C4-2B (cell line): Measurements from ENCODE around the gene ANGPT4.

Source experiments
- CTCF ChIP-seq: fragments of 450-650 bp; conservative IDR thresholded peaks from 2 replicates; pipeline ENCODE4 v1.5.1; 2017; ENCODE audit warnings: mild to moderate bottlenecking
- ZFX ChIP-seq: fragments of 450-650 bp; IDR thresholded peaks from 2 replicates; pipeline ENCODE4 v1.6.1; 2017

DNA sequence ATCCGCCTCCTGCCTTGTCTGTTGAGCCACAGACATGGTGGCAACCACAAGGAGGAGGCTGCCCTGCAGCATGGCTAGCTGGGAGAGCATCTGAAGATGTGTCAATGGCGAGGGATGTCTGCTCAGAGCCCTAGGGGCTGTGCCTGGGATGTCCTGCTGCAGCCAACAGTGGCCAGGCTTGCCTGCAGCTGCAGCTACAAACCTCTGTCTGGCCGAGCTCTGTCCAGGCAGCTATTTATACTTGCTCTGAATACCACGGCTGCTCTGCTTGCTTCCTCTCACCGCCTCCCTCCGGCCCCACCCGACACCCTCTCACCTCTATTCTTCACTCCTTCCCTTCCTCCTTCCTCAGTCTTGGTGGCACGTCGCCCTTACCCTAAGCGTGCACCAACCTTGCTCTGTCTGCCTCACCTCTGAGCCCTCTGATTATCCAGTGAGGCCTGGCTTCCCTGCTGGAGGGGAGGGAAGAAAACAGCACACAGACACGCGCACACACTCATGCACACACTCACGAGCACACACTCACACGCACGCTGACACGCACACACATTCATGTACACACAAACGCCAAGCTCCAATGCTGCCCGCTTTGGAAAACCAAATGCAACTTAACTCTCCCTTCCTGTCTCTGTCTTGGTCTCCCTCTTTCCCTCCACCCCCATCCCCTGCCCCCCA is at the start of gene ANGPT4:
- TF ChIP-seq CTCF, result no peak
- no peak for TF ChIP-seq ZFX
